B cell (primary cell): ENCODE data around the gene TUNAR.

Experiments
- CTCF ChIP-seq: fragments of 200-600 bp; IDR thresholded peaks from one replicate; pipeline ENCODE4 v1.8.0; 2022; ENCODE audit warnings: antibody characterized with exemption, mild to moderate bottlenecking
- EZH2 ChIP-seq: IDR thresholded peaks from 2 replicates; pipeline ENCODE4 v1.6.1; 2012; ENCODE audit warnings: borderline replicate concordance, low read depth, mild to moderate bottlenecking, moderate library complexity, low read length; ENCODE audit not compliant: insufficient read depth, poor library complexity, severe bottlenecking

GRCh38 chr14:95840094-95840700, 36.4 kb upstream of the TUNAR start:
- no peak for TF ChIP-seq EZH2
- TF ChIP-seq CTCF, result no peak
